Measurements from ENCODE around the gene TRAF2. TPM values are rescaled to one million over a fixed set of nuclear protein-coding genes. Genes with fewer than 3 reads are reported as not detected.
A peak's percentile ranks its signal among the peaks of the same experiment; 100 is the strongest.

Gene TRAF2
- total RNA-seq, 2 donors from 2014 or later = 45.9 to 55.1 TPM

GRCh38 chr9:136886610-136887597 is 588 bp downstream of the TRAF2 start:
- Mint-ChIP-seq H3K27me3 (ENCODE audit: insufficient read depth) (no peaks in the 10 kb centered on the region), H3K36me3 (ENCODE audit: low read depth) (peaks cover 14% of the 10 kb centered on the region), H3K4me3 (peak overlapping the region; percentile 71), H3K27ac (peak overlapping the region; percentile 72), H3K4me1 (peaks cover 8% of the 10 kb centered on the region), H3K9me3 (no peaks in the 10 kb centered on the region)
- no peaks in the 10 kb centered on the region for H3K27me3 ChIP-seq (ENCODE audit: control insufficient read depth, insufficient read depth, low read length, poor library complexity, severe bottlenecking)
- peak overlapping the region; percentile 47 for H3K9ac ChIP-seq (ENCODE audit: extremely low read depth, low read length, poor library complexity, severe bottlenecking)
- H3K27ac ChIP-seq (ENCODE audit: low read depth, low read length) = no peak overlapping the region
- peak; percentile 84 for DNase-seq
- peaks cover 9% of the 10 kb centered on the region for H3K36me3 ChIP-seq (ENCODE audit: control insufficient read depth, insufficient read depth, low read length)
- no peak for TF ChIP-seq CTCF (conservative IDR thresholded peaks at IDR 0.05)
- H3K9me3 ChIP-seq (ENCODE audit: control insufficient read depth, low read length) = no peaks in the 10 kb centered on the region
- peak overlapping the region; percentile 89 for H3K4me3 ChIP-seq (ENCODE audit: low read length)
- WGBS, 2 experiments (ENCODE audit: insufficient coverage in 1 of 2, insufficient read length in 1 of 2) = 5 to 10% methylated on average over 26 to 76 of the region's 76 CpGs
- H3K4me1 ChIP-seq (ENCODE audit: control insufficient read depth, insufficient read depth, low read length) = peaks cover under 1% of the 10 kb centered on the region

- H3K4me1 ChIP-seq (ENCODE audit: control insufficient read depth, insufficient read depth, low read length) = no peaks in the 10 kb centered on the region
- peaks cover 7% of the 10 kb centered on the region for H3K4me1 Mint-ChIP-seq
- H3K36me3 Mint-ChIP-seq (ENCODE audit: low read depth) = peaks cover 22% of the 10 kb centered on the region
- H3K27ac Mint-ChIP-seq = no peak overlapping the region
- no peak overlapping the region for H3K4me3 ChIP-seq (ENCODE audit: low read length)
- 96 to 97% methylated on average over 7 to 8 of the region's 8 CpGs for WGBS, 2 experiments (ENCODE audit: insufficient coverage in 1 of 2, insufficient read length in 1 of 2)
- no peaks in the 10 kb centered on the region for H3K9me3 Mint-ChIP-seq
- no peak overlapping the region for H3K4me3 Mint-ChIP-seq
- TF ChIP-seq CTCF (conservative IDR thresholded peaks at IDR 0.05) = no peak
- no peaks in the 10 kb centered on the region for H3K9me3 ChIP-seq (ENCODE audit: control insufficient read depth, low read length)
- H3K36me3 ChIP-seq (ENCODE audit: control insufficient read depth, insufficient read depth, low read length) = peaks cover 17% of the 10 kb centered on the region
- no peaks in the 10 kb centered on the region for H3K27me3 Mint-ChIP-seq (ENCODE audit: insufficient read depth)
- no peak overlapping the region for H3K27ac ChIP-seq (ENCODE audit: low read depth, low read length)
- no peaks in the 10 kb centered on the region for H3K27me3 ChIP-seq (ENCODE audit: control insufficient read depth, insufficient read depth, low read length, poor library complexity, severe bottlenecking)
- no peak for DNase-seq
- H3K9ac ChIP-seq (ENCODE audit: extremely low read depth, low read length, poor library complexity, severe bottlenecking) = no peak overlapping the region
These were observed 2.1 kb downstream of the TRAF2 start for GRCh38 chr9:136888454-136888853.

GRCh38 chr9:136889858-136890257 is 3.5 kb downstream of the TRAF2 start:
- H3K4me3 ChIP-seq (ENCODE audit: low read length) = no peak overlapping the region
- 97% methylated on average over 39 to 42 of the region's 42 CpGs for WGBS, 2 experiments (ENCODE audit: insufficient coverage in 1 of 2, insufficient read length in 1 of 2)
- TF ChIP-seq CTCF (conservative IDR thresholded peaks at IDR 0.05) = no peak
- no peak for DNase-seq
- H3K27ac ChIP-seq (ENCODE audit: low read depth, low read length) = no peak overlapping the region
- Mint-ChIP-seq H3K4me3 (no peak overlapping the region), H3K27ac (peak overlapping the region; percentile 26), H3K36me3 (ENCODE audit: low read depth) (peaks cover 33% of the 10 kb centered on the region), H3K27me3 (ENCODE audit: insufficient read depth) (no peaks in the 10 kb centered on the region), H3K9me3 (no peaks in the 10 kb centered on the region), H3K4me1 (peaks cover 7% of the 10 kb centered on the region)
- no peaks in the 10 kb centered on the region for H3K9me3 ChIP-seq (ENCODE audit: control insufficient read depth, low read length)
- H3K36me3 ChIP-seq (ENCODE audit: control insufficient read depth, insufficient read depth, low read length) = peaks cover 17% of the 10 kb centered on the region
- no peak overlapping the region for H3K9ac ChIP-seq (ENCODE audit: extremely low read depth, low read length, poor library complexity, severe bottlenecking)
- H3K4me1 ChIP-seq (ENCODE audit: control insufficient read depth, insufficient read depth, low read length) = no peaks in the 10 kb centered on the region
- H3K27me3 ChIP-seq (ENCODE audit: control insufficient read depth, insufficient read depth, low read length, poor library complexity, severe bottlenecking) = no peaks in the 10 kb centered on the region

Data from endodermal cell (in vitro differentiated cells).